GM12874 (cell line): ENCODE measurements around the gene ARSG.

ENCODE experiments used
- TF ChIP-seq, protein P1 (sequence below): IDR thresholded peaks from 2 replicates; pipeline ENCODE4 v1.5.1; 2011; ENCODE audit warnings: low read depth, mild to moderate bottlenecking, control low read depth, low read length, moderate library complexity; ENCODE audit not compliant: insufficient read depth

The ARSG gene

DNA sequence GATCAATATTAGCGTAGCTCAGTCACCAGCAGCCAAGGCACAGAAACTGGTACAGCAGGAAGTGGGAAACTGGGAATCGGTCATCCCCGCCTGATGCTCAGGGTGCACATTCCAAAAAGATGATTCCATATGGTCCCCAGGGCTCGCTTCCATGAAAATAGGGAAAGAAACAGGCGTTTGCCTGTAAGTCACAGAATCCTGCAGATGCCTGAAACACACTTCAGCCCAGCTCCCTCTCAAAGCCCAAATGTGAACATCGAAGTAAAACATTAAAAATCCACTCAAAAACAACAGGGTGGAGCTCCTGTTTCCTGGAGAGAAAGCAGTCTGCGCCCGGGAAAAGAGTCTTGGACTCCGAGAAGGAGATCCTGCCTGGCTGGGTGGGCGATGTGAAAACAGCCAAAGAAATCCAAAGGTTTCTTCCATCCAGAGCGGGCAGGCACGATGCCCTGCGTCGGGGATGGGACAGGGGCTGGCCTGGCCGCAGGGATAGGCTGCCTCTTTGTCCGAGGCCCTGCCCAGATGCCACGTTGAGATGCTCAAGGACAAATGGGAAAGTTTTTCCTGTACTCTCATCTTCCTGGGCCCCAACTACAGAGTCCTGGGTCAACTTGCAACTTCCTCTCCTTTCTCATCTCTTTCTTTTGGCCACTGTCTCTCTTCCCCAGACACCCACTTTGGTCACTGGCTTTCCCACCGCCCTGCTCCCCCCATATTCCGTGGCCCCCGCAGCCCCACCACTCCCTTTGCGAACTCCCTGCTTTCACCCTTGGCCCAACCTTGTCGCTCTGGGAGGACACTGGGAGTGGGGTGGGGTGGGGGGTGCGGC is 165.3 kb downstream of the ARSG start:
- TF ChIP-seq, protein P1, sequence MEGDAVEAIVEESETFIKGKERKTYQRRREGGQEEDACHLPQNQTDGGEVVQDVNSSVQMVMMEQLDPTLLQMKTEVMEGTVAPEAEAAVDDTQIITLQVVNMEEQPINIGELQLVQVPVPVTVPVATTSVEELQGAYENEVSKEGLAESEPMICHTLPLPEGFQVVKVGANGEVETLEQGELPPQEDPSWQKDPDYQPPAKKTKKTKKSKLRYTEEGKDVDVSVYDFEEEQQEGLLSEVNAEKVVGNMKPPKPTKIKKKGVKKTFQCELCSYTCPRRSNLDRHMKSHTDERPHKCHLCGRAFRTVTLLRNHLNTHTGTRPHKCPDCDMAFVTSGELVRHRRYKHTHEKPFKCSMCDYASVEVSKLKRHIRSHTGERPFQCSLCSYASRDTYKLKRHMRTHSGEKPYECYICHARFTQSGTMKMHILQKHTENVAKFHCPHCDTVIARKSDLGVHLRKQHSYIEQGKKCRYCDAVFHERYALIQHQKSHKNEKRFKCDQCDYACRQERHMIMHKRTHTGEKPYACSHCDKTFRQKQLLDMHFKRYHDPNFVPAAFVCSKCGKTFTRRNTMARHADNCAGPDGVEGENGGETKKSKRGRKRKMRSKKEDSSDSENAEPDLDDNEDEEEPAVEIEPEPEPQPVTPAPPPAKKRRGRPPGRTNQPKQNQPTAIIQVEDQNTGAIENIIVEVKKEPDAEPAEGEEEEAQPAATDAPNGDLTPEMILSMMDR, result no peak

DNA sequence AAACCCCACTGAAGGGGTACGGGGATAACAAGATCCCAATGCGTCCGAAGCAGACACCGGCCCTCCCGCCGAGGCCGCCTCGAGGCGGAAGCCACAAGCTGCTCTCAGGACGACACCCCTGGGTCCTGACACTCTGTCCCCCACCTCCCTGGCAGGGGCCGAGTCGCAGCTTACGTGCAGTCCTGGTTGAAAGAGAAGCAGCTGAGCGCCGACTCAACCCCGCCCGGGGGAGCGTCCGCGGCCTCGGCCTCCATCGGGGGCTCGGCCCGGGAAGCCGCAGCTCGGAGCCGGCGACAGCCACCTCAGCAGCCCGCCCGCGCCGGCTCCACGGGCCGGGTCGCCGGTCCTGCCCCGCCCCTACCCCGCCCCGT is 165.9 kb downstream of the ARSG start, which contains the start of gene WIPI1:
Gene WIPI1 (minus strand): TSS at position 329 of the 371 bp plus-strand sequence. CDS start 75 bp downstream, at position 254.
- TF ChIP-seq, protein P1, result no peak

DNA sequence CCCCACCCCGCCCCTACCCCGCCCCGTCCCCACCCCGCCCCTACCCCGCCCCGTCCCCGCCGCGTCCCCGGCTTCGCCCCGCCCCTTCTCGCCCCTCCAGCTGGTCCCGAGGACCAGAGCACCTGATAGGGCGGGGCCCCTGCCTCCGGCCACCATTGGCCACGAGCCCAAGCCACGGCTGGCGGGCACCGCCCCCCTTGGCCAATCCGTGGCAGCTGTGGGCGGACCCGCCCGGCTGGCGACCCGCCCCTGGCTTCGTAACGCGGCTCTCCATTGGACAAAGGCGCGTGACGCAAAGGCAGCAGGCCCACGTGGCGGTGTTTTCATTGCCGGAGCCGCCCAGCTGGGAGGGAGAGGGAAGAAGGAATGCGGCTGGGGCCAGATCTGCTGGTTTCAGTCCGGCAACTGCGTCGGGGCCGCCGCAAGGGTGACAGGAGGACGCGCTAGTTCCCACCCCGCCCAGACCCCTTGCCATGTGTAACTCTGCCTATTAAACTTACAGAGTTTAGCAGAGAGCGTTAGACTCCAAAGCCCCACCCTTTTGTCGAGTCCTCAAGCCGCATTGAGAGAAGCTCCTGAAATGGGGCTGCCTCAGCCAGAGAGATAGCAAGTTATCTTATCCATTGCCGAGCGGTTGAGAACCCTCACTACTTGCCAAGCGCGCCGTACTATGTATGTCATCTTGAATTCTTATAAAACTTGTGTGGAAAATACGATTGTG is 166.4 kb downstream of the ARSG start:
- TF ChIP-seq, protein P1, result no peak

DNA sequence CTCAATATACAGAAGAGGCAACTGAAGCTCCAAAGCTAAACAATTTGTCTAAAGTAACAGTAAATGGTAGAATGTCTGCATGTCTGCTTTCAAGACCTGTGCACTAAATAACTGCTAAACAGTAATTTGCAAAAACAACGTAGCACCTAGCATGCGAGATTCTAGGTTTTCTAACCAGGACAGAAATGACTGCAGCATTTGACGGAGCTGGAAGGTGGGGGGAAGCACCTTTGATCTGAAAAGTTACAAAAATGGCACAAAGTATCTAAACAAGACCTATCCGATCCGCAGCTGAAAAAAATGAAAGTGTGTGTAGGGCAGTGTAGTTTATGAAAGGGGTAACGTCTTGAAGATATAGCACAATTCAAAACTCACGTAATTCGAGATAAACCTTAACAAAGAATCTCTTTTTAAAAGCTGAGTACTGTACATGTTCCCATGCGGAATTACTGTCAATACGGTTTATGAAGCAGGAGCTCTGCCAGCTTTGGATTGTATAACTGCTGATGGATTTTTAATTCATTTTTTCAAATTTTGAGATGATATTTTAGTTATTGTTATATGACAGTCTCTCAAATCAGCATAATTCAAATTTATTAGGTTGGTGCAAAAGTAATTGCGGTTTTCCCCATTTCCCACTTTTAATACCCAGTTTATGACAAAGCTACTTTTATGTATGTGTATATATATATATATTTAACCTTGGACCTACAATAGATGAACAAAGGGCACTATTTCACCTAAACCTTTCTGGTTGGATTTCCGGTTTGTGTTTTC is 167.2 kb downstream of the ARSG start:
- TF ChIP-seq, protein P1, result no peak

DNA sequence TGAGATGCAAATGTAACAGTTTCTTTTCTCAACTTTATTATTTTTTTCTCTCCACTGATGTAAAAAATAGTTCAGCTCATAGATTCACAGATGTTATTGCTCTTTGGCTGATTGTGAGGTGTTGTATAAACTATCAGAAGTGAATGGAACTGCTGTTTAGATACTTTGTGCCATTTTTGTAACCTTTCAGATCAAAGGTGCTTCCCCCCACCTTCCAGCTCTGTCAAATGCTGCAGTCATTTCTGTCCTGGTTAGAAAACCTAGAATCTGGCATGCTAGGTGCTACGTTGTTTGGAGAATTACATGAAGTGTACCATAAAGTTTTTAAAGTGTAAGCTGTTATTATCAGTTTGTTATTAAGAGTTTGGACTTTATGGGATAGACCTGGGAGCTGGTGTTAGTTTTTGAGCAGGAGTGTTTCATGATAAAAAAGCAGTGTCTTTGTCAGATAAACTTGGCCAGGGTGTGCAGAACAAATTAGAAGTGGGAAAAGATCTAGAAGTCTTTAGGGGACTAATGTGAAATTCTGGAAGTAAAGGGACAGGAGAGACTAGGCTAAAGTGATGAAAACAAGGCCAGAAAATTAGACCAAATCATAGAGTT is 167.8 kb downstream of the ARSG start:
- TF ChIP-seq, protein P1, result no peak

DNA sequence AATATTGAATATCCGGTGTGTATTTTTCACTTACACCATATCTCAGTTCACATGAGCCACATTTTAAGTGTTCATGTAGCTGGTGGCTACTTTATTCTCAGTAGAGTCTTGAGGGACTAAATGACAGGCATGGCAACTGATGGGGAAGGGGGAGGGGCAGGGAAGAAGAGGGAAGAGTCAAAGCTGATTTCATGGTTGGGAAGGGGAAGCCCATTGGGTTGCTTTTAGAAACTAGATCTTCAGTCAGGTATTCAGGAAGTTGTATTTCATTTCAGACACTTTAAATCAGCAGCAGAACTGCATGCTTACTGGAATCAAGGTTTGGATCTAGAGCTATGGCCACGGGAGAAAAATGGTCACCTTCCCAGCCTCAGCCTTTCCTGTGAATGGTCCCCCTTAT is 168.9 kb downstream of the ARSG start:
- TF ChIP-seq, protein P1, result no peak
